NCI-H1048 (cell line): Measurements from ENCODE around the gene SMYD3.
A peak's percentile ranks its signal among the peaks of the same experiment; 100 is the strongest.
"Not testable (repeated sequence)": the region's sequence is repeated elsewhere in the genome, so short reads cannot be mapped to it uniquely, and the experiment has no call there.

Experiments
- DNase-seq: peaks from one replicate; lab custom pipeline; 2025; lab: John Stamatoyannopoulos, UW

Gene SMYD3

DNA sequence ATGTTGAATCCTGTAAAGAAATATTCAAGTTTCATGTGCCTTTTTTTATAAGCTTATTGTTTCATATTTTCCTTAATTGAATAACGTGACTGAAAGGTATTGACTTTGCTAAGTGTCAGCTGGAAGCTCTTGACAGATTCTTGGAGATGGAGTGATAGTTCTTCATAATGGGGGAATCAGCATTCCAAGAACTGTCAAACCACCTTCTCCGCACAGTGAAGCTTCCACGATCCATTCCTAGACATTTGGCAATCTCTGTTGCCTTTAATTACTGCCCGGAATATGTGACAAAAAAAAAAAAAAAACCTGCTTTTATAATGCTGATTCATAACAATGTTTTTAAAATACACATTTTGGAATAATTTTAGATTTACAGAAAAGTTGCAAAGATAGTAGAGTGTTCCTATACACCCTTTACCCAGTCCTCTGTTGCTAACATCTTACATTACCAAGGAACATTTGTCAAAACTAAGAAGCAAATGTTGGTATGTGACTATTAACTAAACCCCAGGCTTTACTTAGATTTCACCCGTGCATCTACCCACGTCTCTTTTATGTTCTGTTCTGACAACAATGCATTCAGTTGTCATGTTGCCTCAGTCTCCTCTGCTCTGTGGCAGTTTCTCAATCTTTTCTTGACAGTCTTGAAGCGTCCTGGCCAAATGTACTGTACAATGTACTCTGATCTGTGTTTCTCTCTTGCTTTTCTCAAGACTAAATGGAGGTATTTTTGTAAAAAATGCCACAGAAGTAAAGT lies 674.1 kb downstream of the SMYD3 start:
- no peak for DNase-seq

DNA sequence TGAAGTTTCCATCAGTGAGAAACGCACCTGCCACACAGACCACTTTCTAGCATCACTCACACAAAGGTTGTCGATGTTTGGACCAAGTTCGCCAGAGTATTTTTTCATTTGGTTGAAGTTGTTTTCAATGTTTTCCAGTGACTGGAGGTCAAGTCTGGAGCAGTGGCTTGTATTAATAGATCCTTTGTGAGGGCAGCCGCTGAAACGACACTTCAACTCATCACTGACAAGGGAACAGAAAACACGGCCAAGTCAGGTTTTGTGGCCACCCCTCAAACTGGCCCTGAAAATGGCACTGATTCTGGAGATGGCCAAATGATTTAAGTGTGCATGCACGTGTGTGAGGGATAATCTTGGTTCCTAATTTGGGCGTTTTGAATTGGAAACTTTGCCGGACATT lies 675.6 kb downstream of the SMYD3 start:
- DNase-seq, result no peak

DNA sequence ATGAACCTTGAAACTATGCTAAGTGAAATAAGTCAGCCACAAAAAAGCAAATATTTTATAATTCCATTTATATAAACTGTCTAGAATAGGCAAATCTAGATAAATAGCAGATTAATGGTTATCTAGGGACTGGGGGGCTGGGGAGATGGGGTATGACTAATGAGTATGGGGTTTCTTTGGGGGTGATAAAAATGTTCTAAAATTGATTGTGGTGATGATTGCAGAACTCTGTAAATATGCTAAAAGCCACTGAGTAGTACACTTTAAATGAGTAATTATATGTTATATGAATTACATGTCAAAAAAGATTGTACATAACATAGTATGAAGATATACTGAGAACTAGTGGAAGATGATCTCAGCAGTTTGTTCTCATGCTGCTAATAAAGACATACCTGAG lies 677.3 kb downstream of the SMYD3 start:
- DNase-seq, result no peak

DNA sequence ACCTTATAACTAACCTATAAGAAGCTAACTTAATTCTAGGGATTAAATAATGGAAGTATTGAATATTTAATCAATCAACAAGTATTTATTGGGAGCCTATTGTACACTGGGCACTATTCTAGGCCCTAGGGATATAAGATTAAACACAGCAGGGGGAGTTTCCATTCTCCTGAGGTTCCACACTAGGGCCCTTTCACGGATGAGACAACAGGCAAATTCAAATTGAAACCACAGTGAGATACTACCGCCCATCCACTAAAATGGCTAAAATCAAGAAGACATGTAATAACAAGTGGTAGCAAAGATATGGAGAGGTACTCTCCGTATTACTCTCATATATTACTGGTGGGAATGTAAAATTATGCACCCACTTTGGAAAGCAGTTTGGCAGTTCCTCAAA lies 677.9 kb downstream of the SMYD3 start:
- no peak for DNase-seq

DNA sequence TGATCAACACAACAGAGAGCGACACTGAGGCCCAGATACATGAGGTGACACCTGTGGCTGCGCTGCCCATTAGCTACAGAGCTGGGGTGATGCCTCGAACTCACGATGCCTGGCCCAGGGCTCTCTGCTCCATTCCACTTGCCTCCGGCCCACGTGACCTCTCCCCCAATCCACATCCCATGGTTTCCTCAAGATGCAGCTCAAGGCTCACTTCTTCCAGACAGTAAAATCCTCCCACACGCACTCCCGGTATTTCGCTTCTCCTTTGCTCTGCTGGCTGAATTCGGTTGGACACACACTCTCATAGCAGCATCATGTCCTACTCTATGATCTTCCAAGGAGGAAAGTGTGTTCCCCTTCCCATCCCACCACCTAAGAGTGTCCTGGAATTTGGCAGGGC lies 679.8 kb downstream of the SMYD3 start:
- DNase-seq, result no peak

DNA sequence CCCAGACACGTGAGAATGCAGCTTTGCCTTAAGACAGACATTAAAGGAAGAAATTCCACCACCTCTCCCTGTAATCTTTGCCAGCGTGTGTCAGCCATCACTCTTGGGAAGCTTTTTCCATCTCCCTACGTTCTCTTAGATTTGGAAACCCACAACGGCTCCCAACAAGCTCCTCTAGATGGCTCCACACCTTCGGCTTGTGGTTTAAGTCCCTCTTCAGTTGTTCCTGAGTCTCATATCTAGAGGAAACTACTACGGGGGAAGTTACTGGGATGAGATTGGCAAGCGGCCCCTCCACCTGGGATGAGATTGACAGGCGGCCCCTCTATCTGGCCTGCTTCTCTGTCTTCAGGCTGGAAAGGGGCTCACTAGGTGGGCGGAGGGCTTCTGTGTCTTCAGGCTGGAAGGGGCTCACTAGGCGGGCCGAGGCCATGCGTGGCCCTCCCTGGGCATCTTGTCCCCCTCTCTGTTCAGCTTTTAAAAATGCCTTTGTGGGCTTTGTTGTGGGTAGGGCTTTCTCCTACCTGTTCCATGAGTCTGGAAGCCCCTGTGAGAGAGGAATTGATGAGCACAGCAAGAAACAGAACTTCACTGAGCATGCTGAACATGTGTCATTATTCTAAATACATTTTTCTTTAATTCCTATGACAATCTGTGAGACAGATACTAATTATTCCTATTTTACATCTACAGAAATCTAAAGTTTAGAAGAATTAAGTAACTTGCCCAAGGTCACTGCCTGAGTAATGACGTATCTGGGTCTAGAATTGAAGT lies 681.8 kb downstream of the SMYD3 start:
- no peak for DNase-seq

DNA sequence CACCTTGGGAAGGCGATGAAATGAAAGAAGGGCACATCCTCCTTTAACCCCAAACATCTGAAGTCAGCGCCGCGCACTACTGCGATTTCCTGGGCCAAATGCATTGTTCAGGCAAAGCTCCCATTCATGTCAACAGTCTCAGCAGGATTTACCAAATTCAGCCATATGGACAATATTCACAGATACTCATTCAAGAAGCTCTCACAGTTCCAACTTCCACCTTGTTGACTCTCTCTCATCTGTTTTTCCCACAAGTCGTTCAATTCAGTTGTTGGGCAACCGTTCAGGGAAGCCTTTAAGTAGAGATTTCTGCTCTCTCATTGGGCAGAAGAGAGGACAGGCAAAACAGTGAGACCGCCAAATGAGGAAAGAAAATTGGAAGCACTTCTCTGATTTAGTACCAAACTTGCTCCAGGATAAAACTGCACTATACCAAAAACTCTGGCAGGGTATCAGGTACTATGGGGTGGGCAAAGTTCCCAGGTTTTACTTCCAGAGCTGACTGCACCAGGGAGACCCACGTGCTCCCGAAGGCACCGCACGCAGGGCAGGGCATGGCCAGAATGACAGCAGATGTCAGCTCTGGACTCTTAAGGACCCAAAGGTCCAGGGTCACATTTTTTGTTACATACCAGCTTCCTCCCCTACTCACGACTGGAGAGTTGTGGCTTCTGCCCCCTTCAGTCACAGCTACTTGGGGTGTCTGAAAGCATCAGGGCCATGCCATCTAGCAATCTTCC lies 683.5 kb downstream of the SMYD3 start:
- DNase-seq, result no peak

DNA sequence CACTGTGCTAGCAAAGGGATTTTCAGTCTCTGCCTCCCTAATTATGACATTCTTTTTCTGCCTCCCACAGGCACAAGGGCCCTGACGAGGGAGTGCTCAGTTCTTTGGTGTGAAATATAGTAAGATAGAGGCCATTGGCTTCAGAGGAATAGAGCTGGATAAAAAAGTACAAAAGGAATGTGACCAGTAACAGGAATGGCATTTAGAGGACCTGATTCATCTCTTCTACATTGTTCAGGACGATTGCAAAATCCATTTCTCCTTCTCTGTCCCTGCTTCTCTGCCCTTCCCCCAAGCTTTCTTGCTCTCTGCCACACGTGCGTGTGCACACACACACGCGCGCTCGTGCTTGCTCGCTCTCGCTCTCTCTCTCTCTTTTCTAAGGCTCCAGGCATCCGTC lies 684.1 kb downstream of the SMYD3 start:
- DNase-seq, result no peak

DNA sequence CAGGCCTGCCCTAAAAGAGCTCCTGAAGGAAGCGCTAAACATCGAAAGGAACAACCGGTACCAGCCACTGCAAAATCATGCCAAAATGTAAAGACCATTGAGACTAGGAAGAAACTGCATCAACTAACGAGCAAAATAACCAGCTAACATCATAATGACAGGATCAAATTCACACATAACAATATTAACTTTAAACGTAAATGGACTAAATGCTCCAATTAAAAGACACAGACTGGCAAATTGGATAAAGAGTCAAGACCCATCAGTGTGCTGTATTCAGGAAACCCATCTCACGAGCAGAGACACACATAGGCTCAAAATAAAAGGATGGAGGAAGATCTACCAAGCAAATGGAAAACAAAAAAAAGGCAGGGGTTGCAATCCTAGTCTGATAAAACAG lies 688.7 kb downstream of the SMYD3 start:
- DNase-seq, result not testable (repeated sequence)

DNA sequence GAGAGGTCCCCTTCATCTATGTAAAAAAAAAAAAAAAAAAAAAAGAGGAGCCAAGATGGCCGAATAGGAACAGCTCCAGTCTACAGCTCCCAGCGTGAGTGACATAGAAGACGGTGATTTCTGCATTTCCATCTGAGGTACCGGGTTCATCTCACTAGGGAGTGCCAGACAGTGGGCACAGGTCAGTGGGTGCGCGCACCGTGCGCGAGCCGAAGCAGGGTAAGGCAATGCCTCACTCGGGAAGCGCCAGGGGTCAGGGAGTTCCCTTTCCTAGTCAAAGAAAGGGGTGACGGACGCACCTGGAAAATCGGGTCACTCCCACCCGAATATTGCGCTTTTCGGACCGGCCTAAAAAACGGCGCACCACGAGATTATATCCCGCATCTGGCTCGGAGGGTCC lies 690.6 kb downstream of the SMYD3 start:
- DNase-seq, result not testable (repeated sequence)

DNA sequence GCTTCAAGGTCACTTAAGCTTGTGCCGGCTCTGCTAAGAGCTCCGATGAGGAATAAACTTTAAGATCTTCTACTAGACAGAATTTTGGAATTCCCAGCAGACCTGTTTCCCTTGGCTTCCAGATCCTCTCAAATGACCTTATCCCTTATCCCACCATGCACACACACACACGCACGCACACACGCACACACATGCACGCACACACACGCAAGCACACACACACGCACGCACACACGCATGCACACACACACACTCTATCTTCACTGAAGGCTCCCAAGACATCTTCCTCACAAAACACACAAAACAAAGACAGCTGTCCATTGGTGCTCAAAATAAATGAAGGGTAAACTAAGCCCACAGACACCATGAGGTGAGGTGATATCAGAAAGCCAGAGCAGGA lies 692.4 kb downstream of the SMYD3 start:
- DNase-seq, result no peak

DNA sequence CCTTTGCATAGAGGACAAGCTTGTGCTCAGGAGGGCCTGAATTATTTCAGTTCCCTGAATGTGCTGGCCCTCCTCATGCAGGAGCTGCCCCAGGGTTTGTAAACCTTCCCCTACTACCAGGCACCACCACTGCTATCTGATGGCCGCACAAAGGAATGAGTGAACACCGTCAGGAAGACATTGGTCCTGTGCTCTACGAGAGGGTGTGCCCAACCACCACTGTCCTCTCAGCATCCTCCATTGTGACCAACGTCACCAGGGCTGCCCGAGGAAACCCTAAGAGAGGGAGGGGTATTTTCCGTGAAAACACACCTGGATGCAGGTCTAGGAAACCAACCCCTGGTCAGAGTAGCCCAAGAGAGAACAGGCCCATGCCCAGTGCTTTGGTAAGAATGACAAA lies 694.8 kb downstream of the SMYD3 start:
- DNase-seq, result no peak

DNA sequence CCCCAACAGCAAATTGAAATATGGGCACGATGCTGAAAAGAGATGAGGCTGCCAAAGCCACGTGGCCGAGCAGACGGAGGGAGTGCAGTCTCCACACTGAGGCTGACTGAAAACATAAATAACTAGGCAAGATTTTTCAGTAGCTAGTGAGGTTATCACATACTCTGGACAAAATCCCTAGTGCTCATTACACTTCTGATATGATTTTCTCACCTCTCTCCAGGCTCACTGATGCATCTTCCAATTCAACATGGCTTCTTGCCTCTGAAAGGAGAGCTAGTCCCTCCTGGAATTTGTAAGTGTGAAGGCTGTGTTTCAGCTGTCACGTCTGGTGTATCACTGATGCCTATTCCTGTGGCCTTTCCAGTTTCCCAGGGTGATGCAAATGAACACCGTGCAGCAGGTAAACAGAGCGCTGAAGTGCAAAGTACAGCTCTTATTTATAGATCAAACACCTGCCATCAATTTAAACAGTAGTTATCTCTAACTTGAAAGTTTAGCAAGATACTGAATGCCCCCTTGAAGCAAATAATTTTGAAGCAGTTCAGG lies 696.2 kb downstream of the SMYD3 start:
- DNase-seq, result peak; percentile 57

DNA sequence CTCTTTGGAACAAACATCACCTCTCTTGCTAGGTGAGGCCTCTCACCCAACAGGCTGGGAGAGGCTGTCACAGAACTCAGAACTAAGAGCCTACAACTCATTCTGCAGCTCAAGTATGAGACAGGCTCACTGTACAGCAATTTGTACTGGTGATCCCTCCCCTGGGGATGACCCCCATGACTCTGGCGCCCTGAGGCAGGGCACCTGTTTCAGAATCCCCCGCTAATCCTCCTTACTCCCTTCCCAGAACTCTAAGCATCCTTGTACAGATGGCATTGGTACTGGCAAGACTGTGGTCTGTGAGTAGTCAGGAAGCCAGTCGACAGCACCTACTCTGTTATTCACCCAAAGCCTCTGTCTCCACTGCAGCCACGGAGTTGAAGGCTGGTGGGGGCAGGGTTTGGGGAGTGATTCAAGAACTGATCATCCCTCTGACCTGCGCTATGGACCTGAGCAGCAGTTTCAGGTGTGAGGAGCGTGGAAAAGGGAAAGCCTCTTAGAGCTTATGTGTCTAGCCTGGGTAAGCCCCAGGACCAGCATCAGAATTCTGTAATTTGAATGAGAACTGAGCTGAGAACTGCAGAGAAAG lies 696.8 kb downstream of the SMYD3 start:
- DNase-seq, result no peak

DNA sequence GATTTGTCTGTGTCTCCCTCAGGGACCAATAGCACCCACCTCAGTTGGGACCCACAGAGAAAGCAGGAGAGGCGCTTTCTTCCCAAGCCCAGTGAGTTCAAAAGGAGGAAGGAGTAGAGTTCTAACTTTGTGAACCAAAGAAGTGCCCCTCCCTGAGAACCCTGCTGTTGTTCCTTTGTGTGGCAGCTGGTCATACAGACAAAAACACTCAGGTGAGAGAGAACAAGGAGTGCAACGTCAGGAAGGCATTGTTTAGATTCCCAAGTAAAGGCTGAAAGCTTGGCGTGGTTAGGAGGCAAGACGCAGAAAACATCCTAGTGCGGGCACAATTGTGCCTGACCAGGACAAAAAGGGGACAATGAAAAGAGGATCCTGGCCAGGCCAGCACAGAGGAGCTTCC lies 697.7 kb downstream of the SMYD3 start:
- no peak for DNase-seq

DNA sequence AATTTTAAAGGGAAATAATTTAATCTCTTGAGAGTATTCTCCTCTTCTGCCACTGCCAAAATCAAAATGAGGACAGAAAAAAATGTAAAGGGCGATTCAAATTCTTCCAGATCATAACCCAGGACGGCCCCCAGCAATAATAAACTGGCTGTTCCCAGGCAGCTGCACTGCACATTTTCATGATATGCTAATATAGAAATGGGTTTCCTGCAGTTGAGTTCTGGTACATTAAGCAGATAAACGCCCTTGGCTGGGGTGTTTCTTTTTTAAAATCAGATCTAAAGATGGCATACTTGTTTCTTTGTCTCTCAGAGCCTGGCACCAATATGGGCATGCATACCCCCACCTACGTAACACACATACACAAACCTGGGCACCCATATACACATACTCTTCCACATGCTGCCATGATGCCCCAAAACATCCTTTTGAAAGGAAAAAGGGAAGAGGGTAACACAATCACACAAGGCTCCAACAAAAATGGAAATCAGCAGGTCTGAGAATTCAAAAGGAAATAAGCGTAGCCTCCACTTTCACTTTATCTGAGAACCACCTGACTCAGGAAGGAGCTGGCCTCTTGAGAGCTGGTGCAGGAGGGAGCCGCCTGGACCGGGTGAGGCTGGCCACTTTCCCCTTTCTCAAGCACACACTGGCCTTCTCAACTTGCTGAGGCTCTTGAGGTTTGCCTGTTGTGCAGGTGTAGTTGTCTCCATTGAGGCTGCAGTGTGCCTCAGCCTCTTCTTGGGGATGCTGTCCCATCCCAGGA lies 698.9 kb downstream of the SMYD3 start:
- peak; percentile 77 for DNase-seq

DNA sequence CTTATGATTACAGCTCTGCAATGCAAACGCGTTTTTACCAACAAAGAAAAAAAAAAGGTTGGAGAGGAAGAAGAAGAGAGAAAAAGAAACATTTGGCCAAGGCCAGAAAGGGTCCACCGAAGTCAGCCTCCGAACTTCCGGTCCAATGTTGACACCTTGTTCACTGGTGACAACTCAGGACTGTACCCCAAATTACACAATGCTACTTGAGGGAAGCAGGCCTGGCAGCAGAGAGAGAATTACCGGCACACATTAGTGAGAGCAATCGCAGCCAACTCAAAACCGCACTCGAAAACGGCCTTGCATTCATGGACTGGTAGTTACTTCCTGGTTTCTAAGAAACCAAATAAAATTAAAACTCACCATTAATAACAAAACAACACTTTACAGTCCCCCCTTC lies 699.8 kb downstream of the SMYD3 start:
- peak; percentile 66 for DNase-seq

DNA sequence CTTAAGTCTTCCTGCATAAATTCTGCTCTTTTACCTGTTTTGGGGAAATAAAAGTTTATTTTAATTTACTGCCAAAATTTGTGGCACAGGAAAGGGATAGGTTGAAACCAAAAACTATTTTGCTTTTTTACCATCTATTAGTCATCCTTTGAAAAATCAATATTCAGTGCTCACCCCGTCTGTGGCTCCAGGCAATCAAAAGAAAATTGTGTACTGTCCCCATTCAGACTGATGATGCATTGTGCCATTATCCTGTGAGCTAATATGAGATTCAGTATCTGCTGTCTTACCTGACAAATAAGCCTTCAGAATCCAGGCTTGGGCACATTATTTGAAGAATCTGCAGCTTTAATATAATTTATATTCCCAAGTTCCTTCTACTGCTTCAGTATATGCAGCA lies 701.5 kb downstream of the SMYD3 start:
- DNase-seq, result no peak

DNA sequence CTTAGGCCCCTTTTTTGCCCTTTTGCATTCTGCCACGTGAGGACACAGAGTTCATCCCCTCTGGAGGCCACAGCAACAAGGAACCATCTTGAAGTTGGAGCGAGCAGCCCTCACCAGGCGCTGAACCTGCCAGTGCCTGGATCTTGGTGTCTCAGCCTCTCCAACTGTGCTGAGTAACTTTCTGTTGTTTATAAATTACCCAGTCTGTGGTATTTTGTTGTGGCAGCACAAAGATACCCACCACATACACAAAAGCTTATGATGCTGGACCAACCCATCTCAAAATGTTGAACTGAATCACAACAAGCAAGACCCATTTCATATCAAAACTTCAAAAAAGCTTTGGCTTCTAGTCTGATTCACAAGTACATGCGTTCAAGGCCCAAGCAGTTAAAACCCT lies 702.4 kb downstream of the SMYD3 start:
- no peak for DNase-seq

DNA sequence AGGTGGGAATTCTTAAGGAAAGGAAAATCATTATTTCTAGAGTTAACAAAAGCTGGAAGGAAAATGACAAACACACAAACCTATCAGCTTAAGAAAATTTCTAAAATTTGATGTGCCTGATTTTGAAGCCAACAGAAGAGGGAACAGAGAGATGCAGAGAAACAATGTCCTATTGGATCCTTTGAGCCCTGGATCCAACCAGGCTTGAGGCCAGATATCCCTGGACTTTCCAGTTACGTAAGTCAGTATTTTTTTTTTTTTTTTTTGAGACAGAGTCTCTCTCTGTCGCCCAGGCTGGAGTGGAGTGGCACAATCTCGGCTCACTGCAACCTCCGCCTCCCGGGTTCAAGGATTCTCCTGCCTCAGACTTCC lies 703.4 kb downstream of the SMYD3 start:
- DNase-seq, result no peak

DNA sequence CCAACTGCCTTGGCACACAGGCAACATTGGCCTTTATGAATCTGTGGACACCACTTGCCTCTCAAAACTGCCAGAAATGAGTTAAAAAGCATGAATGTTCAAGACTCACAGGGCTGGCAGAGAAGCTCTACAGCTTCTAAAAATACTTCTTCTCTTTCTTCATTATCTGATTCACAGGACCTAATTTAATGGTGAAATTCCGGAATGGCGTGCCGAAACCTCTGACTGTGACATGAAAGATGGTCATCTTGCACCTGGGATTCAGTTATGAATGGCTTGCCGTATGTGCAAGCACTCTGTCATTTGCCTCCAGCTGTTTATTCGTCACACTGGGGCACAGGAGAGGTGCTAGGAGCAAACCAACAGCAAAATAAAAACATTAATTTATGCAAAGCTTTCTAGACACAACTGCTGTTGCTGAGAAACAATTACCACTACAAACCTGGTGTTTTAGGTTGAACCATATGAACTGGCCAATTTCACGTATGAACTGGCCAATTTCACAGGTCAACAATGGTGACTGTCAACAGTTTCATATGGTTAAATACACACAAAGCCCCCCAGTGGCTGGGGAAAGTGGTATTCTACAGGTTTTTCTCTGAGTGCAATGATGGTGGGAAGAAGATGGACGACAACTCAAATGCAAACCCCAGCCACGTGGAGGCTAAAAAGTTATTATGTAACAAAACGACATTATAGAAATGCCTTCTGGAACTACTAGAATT lies 704.0 kb downstream of the SMYD3 start:
- no peak for DNase-seq
